AG04449 (cell line): ENCODE results near the gene EVC.

Source experiments
- CTCF ChIA-PET: fragments of 350-600 bp; formaldehyde crosslinking; extraction: SDS; loops from one replicate; lab custom pipeline; 2021; ENCODE audit warnings: antibody characterized with exemption; lab: Yijun Ruan, JAX
- POLR2A ChIA-PET: fragments of 400-600, 350-600 bp; formaldehyde crosslinking; extraction: SDS; loops from one replicate; lab custom pipeline; 2020; ENCODE audit warnings: antibody characterized with exemption, inconsistent platforms; lab: Yijun Ruan, JAX
- DNase-seq: peaks from one replicate; pipeline ENCODE4 v3.0.0-alpha.2; 2010; ENCODE audit warnings: low read depth, low spot score
- H3K4me3 ChIP-seq: 2 replicates; pipeline ENCODE4 v1.5.1; 2011; ENCODE audit warnings: low read depth, mild to moderate bottlenecking, control low read depth, low read length
- CTCF ChIP-seq: IDR thresholded peaks from one replicate; pipeline ENCODE4 v1.5.1; 2011; ENCODE audit warnings: mild to moderate bottlenecking, moderate library complexity, low read length, control low read depth, inconsistent platforms; ENCODE audit not compliant: insufficient read depth; ENCODE audit errors: missing control alignments

The EVC gene

DNA sequence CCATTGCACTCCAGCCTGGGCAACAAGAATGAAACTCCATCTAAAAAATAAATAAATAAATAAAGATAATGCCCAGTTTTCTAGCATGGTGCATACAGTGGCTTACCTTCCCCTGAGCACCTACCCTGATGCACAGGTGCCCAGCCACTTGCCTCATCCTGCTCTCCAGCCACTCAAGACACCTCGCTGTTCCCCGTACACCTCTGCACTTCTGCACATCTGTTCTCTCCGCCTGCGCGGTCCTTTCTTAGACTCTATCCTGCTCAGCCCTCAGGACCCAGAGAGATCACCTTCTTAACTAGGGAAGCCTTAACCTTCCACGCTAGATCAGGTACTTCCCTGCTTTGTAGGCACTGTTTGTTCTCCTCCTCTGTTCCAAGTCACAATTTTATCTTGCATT is 2.9 kb downstream of the EVC start:
- POLR2A ChIA-PET, result no interaction called here
- CTCF ChIA-PET, result interaction anchor here (1.3 to 1.4 kb wide), 2 partner anchors 77 to 99 kb away, joined by 4 read pairs; no protein-coding TSS in a partner anchor
- no peak for TF ChIP-seq CTCF

GRCh38 chr4:5715357-5715756 is 4.4 kb downstream of the EVC start:
- TF ChIP-seq CTCF, result no peak
- POLR2A ChIA-PET, result interaction anchor here (0.6 kb wide), 1 partner anchor 86 kb away, joined by 3 read pairs; no protein-coding TSS in a partner anchor
- CTCF ChIA-PET, result interaction anchor here (1.0 to 1.4 kb wide), 3 partner anchors 75 to 97 kb away, joined by 3 to 4 read pairs (median 4); no protein-coding TSS in a partner anchor

More for the DNA sequence above, 2.9 kb downstream of the EVC start:
- DNase-seq, result no peak
- no peak overlapping the region for H3K4me3 ChIP-seq

GRCh38 chr4:5716391-5716790 is 5.4 kb downstream of the EVC start:
- POLR2A ChIA-PET, result no interaction called here
- CTCF ChIA-PET, result interaction anchor here (1.0 kb wide), 1 partner anchor 74 kb away, joined by 3 read pairs; no protein-coding TSS in a partner anchor
- H3K4me3 ChIP-seq, result no peak overlapping the region
- DNase-seq, result no peak
- no peak for TF ChIP-seq CTCF

More at GRCh38 chr4:5715357-5715756, 4.4 kb downstream of the EVC start:
- no peak for DNase-seq
- H3K4me3 ChIP-seq, result no peak overlapping the region

GRCh38 chr4:5717449-5718158 is 6.6 kb downstream of the EVC start:
- no peak for TF ChIP-seq CTCF
- no peak overlapping the region for H3K4me3 ChIP-seq
- no peak for DNase-seq
- ChIA-PET CTCF (no interaction called here), POLR2A (interaction anchor here (0.6 kb wide), 1 partner anchor 1837 kb away, joined by 3 read pairs; no protein-coding TSS in a partner anchor)

DNA sequence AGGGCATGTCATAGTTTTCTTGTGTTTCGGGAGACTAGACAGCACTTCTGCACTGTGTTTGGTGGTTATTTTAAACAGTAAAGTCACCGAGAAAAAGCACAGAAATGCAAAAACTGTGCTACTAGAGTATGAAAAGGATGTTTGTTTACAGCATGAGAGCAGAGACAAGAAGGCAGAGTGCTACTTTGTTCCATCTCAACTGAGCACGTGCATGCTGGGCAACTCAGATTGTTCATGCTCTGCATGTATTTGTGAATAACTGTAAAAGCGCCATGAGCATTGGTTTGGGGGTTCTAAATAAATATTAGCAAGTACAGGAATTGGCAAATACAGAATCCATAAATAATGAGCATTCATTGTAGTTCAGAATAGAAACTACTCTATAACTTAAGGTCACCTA is 7.4 kb downstream of the EVC start:
- H3K4me3 ChIP-seq, result no peak overlapping the region
- TF ChIP-seq CTCF, result no peak
- ChIA-PET POLR2A (interaction anchor here (0.6 kb wide), 1 partner anchor 1838 kb away, joined by 3 read pairs; no protein-coding TSS in a partner anchor), CTCF (interaction anchor here (1.4 kb wide), 1 partner anchor 10 kb away, joined by 3 read pairs; the partner anchor contains the start of gene EVC2)
- no peak for DNase-seq
